ENCODE data around the gene SEMA6B.
"Not testable (repeated sequence)": the region's sequence is repeated elsewhere in the genome, so short reads cannot be mapped to it uniquely, and the experiment has no call there.

The SEMA6B gene, protein sequence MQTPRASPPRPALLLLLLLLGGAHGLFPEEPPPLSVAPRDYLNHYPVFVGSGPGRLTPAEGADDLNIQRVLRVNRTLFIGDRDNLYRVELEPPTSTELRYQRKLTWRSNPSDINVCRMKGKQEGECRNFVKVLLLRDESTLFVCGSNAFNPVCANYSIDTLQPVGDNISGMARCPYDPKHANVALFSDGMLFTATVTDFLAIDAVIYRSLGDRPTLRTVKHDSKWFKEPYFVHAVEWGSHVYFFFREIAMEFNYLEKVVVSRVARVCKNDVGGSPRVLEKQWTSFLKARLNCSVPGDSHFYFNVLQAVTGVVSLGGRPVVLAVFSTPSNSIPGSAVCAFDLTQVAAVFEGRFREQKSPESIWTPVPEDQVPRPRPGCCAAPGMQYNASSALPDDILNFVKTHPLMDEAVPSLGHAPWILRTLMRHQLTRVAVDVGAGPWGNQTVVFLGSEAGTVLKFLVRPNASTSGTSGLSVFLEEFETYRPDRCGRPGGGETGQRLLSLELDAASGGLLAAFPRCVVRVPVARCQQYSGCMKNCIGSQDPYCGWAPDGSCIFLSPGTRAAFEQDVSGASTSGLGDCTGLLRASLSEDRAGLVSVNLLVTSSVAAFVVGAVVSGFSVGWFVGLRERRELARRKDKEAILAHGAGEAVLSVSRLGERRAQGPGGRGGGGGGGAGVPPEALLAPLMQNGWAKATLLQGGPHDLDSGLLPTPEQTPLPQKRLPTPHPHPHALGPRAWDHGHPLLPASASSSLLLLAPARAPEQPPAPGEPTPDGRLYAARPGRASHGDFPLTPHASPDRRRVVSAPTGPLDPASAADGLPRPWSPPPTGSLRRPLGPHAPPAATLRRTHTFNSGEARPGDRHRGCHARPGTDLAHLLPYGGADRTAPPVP

DNA sequence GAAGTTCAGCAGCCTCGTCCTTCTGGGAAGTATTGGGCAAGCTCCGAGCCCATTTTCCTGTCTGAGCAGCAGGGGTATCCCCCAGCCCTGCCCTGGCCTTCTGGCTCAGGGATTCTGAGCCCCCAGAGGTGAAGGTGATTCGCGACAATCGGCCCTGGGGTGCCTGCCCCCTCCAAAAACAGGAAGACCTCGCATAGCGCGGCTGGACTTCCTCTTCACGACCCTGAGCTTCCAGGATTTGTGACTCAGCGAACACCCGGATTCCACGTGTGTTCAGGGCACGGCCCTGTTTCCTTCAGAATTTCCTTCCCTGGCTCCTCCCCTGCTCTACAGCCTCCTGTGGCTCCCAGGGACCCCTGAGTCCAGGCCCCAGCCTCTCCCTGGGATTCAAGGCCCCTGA is at the start of gene SEMA6B:
Gene SEMA6B (minus strand): TSS at position 116 of the 400 bp plus-strand sequence. CDS start 1,227 bp downstream, outside the sequence.
- no peak for DNase-seq

DNA sequence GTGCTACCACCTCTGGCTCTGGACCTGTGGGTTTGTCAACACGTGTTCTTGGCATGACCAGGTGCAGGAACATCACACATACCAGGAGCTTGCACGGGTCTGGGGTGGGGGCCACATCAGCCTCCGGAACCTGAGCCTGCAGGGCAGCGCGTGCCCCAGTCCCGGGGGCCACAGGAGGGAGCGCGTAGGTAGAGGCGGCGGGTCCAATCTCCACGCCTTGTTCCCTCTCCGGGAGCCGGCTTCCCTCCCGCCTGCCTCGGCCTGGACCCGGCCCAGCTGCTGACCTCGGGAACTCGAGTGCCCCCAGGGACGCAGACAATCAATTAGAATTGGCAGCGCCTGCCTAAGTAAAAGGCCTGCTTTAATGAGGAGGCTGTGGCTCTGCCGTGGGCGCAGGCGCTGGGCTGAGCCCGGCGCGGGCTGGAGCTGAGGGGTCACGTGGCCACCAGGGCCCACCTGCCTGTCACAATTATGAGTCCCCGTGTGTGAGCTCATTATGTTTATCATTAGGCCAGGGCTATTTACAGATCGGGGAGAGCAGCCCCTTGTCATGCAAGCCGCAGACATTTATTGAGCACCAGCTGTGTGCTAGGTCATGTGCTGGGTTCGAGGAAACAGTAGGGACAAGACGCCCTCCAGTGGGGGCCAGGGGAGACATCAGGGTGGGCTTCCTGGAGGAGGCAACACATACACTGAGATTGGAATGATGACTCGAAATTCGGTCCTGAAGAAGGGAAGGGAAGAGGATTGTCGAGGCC is 47.6 kb upstream of the SEMA6B start:
- no peak for DNase-seq

DNA sequence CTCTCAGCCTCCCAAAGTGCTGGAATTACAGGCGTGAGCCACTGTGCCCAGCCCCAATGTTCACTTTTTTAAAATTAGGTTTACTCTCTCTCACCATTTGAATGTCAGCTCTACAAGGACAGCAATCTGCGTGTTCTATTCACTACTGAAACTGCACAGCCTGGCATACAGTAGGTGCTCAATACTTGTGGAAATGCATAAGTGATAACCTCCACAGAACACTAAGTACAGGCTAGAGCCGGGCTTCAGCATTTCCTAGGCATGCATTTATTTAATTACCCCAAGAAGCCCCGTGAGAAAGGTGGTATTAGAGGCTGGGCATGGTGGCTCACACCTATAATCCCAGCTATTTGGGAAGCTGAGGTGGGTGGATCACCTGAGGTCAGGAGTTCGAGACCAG is 46.7 kb upstream of the SEMA6B start:
- DNase-seq: no peak

DNA sequence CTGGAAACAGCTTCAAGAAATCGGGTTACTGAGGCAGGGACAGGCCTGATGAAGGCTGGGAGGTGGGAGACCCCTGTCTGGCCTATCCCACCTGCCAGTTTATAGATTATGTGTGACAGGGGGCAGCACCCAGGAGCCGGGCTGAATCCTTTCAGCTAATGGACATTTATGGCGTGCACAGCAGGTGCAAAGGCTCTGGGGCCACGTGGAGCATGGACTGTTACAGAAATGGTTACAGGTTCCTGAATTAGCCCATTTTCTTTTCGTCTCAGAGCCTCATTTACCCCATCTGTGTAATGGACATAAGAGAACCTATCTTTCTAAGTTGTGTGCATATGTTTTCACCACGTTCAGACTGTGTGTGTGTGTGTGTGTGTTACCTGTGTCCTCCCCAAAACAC is 45.4 kb upstream of the SEMA6B start:
- DNase-seq: no peak

DNA sequence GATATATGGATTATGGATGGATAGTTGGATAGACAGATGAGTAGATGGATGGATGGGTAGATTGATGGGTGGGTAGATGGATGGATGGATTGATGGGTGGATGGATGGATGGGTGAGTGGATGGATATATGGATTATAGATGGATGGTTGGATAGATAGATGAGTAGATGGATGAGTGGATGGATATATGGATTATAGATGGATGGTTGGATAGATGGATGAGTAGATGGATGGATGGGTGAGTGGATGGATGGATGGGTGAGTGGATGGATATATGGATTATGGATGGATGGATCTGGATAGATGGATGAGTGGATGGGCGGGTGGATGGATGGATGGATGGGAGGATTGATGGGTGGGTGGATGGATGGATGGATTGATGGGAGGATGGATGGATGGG is 43.4 kb upstream of the SEMA6B start:
- no peak for DNase-seq

DNA sequence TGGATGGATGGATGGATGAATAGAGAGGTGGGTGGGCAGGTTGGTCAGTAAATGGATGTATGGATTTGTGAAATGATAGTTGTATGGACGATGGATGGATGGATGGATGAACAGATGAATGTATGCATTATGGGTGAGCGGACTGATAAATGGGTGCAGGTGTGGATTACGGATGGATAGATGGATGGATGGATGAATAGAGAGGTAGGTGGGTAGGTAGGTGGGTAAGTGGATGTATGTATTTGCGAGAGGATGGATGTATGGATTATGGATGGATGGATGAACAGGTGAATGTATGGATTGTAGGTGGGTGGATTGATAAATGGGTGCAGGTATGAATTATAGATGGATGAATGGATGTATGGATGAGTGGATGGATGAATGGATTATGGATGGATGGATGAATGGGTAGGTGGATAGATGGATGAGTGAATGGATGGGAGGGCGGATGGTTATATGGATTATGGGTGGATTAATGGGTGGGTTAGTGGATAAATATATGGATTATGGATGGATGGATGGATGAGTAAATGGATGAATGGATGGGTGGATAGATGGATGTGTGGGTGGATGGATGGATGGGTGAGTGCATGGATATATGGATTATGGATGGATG is 42.8 kb upstream of the SEMA6B start:
- no peak for DNase-seq

DNA sequence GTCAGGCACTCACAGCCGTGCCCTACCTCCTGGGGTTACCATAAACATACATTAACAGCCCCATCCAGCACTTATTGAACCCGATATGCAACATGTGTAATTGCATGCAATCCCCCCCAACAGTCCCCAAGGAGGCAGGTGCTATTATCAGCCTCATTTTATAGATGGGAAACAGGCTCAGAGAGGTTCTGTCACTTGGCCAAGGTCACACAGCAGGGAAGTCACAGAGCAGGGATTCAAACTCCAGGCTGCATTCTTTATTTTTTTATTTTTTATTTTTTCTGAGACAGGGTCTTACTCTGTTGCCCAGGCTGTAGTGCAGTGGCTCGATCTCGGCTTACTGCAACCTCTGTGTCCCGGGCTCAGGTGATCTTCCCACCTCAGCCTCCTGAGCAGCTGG is 41.4 kb upstream of the SEMA6B start:
- DNase-seq: no peak

DNA sequence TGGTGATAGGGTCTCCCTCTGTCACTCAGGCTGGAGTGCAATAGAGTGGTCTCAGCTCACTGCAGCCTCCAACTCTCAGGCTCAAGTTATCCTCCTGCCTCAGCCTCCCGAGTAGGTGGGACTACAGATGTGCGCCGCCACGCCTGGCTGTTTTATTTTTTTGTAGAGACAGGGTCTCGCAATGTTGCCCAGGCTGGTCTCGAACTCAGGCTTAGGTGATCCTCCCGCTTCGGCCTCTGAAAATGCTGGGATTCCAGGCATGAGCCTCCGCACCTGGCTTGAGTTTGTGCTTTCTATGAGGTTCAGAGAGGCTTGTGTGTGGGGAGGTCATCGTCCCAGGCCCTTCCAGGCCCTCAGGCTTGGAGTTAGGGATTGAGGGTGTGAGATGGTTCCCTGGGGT is 40.6 kb upstream of the SEMA6B start:
- DNase-seq: no peak

DNA sequence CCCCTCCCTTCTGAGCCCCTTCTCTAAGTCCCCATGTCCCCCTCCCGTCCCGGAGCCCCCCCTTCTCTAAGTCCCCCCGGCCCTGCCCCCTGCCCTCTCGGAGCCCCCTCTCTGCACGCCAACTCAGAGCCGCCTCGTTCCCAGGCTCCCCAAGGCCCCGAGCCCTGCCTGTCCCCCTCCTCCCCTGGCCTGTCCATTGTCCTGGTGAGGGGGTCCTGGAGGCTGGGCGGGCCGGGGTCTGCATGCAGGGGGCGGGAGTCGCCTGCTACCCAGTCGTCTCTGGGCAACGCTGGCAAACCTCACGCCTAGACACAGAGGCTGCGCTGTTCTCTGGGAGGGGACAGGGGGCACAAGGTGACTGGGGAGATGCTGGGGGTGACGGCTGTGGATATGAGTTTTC is 39.2 kb upstream of the SEMA6B start:
- DNase-seq: no peak

DNA sequence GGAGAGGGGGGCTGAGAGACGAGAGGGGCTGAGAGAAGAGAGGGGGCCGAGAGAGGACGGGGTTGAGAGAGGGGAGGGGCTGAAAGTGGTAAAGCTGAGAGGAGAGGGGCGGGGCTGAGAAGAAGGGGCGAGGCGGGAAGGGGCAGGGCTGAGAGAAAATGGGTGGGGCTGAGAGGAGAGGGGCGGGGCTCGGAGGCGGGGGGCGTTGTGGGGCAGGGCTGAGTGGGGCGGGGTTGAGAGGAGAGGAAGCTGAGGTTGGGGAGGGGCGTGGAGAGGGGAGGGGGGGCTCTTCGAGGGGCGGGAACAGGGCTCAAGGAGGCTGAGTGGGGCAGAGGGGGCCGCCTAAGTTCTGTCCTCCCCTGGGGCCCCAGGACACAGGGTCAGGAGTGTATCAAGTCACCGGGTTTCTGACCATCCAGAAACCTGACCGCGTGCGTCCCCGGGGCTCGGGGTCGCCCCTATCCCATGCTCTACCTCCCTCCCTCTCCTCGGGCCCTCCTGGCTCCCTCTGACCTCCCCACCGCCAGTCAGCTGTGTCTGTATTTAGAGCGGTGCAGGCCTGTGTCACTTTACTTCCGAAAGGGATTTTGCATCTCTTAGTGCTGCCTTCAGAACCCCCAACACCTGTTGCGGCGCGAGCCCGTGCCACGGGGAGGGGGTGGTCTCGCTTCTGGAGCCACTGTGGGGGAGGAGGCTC is 38.6 kb upstream of the SEMA6B start:
- peak; percentile 57 for DNase-seq

DNA sequence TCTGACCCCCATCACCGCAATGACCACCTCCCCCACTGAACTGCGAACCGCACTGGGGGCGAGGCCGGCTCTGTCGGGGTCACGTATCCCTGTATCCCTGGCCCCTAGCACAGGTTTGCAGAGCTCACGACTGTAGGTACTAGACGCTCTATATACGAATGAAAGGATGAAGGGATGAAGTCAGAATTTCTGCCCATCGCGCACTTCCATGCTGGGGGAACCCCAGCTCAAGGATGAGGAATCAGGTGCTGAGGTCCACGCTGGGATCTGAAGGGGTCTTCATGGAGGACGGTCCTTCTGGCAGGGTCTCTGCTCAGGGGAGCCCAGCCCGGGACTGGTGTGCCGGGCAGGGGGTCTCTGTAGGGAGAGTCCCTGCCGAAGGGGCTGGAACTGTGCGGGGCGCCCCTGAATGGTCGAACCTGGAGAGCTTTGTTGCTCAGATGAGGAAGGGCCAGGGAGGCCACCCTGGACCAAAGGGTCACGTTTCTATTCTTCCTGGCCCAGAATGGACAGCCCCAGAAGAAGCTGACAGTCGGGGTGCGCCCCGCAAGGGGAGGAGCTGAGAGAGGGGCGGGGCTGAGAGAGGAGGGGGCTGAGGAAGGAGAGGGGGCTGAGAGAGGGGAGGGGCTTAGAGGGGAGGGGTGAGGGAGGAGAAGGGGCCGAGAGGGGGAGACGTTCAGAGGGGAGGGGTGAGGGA is 37.9 kb upstream of the SEMA6B start:
- DNase-seq: peak; percentile 33

DNA sequence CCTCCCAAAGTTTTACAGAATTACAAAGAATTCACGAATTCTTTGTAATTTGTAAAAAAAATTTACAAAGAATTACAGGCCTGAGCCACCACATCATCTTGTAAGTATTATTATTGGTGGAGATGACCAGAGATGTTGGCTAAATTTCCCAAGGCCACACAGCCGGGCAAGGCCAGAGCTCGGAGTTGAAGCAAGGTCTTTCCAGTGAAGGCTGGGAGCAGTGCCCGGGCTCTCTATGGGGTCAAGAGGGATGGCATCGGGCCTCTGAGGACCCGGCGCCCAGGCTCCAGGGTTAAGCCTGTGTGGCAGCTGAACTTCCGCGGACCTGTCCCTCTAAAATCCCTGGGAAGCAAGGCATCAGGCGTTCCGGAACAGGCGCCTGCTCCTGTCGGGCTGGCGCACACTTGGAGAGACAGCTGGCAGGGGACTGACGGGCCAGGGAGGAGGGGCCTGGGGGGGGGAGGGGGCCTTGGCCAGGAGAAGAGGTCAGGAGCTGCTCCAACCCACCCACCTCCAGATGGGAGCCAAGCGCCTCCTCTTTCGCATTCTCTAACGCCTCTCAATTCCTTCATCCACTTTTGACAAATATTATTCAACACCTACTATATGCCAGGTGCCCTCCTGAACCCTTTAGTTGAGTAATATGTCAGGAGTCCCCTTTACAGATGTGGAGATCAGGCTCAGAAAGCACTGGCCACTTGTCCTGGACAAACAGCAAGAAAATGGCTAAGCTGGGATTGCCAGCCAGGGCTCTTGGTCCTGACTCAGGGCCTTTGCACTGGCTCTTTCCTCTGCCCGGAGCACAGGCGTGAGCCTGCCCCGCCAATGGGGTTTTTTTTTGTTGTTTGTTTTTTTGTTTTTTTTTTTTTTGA is 36.8 kb upstream of the SEMA6B start:
- no peak for DNase-seq

DNA sequence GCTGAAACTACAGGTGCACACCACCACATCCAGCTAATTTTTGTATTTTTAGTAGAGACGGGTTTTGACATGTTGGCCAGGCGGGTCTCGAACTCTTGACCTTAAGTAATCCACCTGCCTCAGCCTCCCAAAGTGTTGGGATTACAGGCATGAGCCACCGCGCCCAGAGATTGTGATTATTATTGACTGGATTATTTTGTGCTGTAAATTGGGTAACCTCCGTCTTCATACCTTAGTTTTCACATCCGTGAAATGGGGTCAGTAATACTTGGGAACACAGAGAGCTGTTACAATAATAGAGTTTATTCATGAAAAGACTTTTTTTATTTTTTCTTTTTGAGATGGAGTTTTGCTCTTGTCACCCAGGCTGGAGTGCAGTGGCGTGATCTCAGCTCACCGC is 35.7 kb upstream of the SEMA6B start:
- not testable (repeated sequence) for DNase-seq

DNA sequence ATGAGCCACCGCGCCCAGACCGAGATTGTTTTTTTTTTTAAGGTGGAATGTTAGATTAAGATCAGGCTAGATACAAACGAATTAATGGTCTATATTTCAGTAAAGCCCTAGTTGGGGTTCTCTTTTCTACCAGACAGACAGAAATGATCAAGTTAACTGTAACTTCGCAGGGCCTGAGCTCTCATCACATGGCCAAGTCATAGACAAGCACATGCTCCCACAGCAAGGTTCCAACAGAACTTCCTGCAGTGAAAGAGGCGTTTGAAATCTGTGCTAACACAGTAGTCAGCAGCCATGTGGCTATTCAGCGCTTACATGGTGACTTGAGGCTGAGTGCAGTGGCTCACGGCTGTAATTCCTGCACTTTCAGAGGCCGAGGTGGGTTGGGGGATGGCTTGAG is 34.7 kb upstream of the SEMA6B start:
- DNase-seq: no peak

DNA sequence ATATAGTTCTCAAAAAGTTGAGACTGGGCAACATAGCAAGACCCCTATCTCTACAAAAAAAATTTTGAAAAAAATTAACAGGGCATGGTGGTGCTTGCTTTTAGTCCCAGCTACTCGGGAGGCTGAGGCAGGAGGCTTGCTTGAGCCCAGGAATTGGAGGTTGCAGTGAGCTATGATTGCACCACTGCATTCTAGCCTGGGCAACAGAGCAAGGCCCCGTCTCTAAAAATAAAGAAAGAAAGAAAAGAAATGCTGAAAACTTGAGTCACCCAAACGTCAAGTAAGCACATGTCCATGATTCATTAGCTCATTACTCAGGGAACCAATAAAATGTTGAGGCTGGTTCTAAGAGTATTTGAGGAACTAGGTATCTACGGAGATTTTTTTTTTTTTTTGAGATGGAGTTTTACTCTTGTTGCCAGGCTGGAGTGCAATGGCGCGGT is 33.9 kb upstream of the SEMA6B start:
- DNase-seq: peak; percentile 71

DNA sequence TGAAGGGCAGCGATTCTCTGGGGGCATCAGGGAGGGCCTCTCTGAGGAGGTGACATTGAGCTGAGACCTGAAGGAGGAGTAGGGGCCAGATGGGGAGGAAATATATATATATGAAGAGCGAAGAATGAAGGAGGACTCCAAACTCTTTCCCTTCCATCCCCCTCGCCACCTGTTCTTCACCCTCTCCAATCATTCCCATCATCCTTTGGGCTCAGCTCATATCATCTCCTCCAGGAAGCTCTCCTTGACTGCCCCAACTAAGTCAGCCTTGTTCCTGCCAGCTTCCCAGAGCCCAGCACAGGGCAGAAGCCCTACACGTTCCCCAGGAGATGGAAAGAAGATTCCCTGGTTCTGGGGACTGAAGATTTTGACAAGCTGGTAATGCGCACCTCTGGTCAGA is 33.0 kb upstream of the SEMA6B start:
- no peak for DNase-seq

DNA sequence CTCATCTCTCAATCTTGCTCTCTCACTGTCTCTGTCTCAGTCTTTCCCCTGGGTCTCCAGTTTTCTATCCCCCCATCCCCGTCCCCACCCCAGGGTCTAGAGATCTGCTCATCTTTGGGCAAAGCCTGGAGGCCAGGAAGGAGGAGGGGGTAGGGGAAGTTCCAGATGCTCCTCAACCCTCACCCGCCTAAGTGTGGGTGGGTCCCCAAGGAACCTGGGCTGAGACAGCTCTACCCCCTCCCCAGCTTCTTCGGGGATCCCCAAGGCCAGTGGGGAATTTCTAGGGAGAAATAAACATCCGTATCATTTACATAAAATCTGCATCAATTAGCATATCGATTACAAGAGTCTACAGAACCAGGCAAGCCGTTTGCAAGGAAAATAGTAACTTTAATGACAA is 31.8 kb upstream of the SEMA6B start:
- no peak for DNase-seq

DNA sequence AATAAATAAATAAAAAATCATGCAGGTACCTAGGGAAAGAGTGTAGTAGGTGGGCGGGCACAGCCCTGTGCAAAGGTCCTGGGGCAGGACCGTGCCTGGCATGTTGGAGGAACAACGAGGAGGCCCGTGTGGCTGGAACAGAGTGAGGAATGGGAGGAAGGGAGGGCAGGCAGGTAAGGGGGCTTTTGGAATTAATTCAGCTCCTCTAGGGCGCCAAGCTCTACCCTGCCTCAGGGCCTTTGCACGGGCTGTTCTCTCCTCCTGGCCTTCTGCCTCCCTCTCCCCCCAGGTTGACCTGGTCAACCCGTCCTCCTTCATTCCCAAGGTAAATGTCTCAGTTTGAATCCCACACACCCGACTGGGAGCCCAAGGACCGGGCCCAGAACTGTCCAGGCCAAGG is 31.1 kb upstream of the SEMA6B start:
- DNase-seq: no peak

DNA sequence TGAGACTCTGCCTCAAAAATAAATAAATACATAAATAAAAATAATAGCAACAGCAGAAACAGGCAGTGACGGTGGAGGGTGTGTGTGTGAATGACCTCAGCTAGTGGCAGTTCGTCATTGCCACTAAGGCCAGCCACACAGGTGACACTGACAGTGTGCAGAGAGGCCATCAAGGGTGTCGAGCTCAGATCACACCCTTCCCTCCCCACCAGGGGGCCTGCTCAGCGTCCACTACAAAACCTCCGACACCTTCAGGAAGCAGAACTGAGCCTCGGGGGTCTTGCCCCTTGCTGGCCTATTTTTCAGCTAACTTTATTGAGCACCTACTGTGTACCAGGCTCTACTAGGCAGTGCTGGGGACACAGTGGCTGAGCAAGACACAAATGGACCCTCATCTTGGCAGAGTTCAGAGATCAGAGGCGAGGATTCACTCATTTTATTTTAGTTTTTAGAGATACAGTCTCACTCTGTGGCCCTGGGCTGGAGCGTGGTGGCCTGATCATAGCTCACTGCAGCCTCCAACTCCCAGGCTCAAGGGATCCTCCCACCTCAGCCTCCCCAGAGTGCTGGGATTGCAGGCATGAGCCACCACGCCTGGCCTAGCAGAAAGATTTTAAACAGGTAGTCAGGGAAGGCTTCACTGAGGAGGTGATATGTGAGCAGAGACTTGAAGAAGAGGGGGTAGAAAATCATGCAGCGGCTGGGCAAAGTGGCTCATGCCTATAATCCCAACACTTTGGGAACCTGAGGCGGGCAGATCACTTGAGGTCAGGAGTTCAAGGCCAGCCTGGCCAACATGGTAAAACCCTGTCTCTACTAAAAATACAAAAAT is 30.3 kb upstream of the SEMA6B start:
- no peak for DNase-seq

All from EL (cell line).